HepG2 (cell line): ENCODE data around the gene CCT8. TPM values are rescaled to one million over a fixed set of nuclear protein-coding genes. Genes with fewer than 3 reads are reported as not detected.

Experiments used
- GATA4 ChIP-seq: sonication (generic); IDR thresholded peaks from 2 replicates; pipeline ENCODE4 v1.6.1; 2016; ENCODE audit warnings: antibody characterized with exemption, low read depth, borderline replicate concordance
- ISX ChIP-seq: sonication (generic); formaldehyde crosslinking; conservative IDR thresholded peaks from 2 replicates; pipeline ENCODE4 v1.5.0; 2020; ENCODE audit warnings: missing genetic modification reagents
- MAF1 ChIP-seq: sonication (generic); formaldehyde crosslinking; IDR thresholded peaks from 2 replicates; pipeline ENCODE4 v1.5.0; 2020; ENCODE audit warnings: missing genetic modification reagents, borderline replicate concordance
- MAFK ChIP-seq, 2 experiments: IDR thresholded peaks in 1 of 2; conservative IDR thresholded peaks in 1 of 2; 2 replicates each; pipeline ENCODE4 v1.6.1; 2011; ENCODE audit warnings: improper control_type of control experiment in 2 of 2, low read length in 2 of 2
- MED8 ChIP-seq: sonication (generic); formaldehyde crosslinking; IDR thresholded peaks from 2 replicates; pipeline ENCODE4 v1.8.1; 2023; ENCODE audit warnings: mild to moderate bottlenecking, missing genetic modification reagents; ENCODE audit not compliant: insufficient replicate concordance
- MLLT10 ChIP-seq: sonication (generic); formaldehyde crosslinking; IDR thresholded peaks from 2 replicates; pipeline ENCODE4 v1.4.0; 2020; ENCODE audit warnings: missing genetic modification reagents
- MTF1 ChIP-seq: sonication (generic); formaldehyde crosslinking; IDR thresholded peaks from 2 replicates; pipeline ENCODE4 v1.5.0; 2020; ENCODE audit warnings: missing genetic modification reagents
- NR2F2 ChIP-seq: IDR thresholded peaks from 2 replicates; pipeline ENCODE4 v1.6.1; 2012; ENCODE audit warnings: low read depth, inconsistent platforms, borderline replicate concordance
- NRL ChIP-seq: sonication (generic); formaldehyde crosslinking; IDR thresholded peaks from 2 replicates; pipeline ENCODE4 v1.5.0; 2020; ENCODE audit warnings: missing genetic modification reagents, mild to moderate bottlenecking, moderate library complexity, borderline replicate concordance
- POGZ ChIP-seq: sonication (generic); formaldehyde crosslinking; IDR thresholded peaks from 2 replicates; pipeline ENCODE4 v1.4.0; 2020; ENCODE audit warnings: mild to moderate bottlenecking, missing genetic modification reagents
- PRPF4 ChIP-seq: fragments of 200-400 bp; formaldehyde crosslinking; IDR thresholded peaks from 2 replicates; pipeline ENCODE4 v1.6.1; 2016; ENCODE audit warnings: low read length, low read depth; ENCODE audit not compliant: poor library complexity, severe bottlenecking
- RFXANK ChIP-seq: IDR thresholded peaks from 2 replicates; pipeline ENCODE4 v1.6.1; 2016
- RFXAP ChIP-seq: sonication (generic); formaldehyde crosslinking; IDR thresholded peaks from 2 replicates; pipeline ENCODE4 v1.4.0; 2020; ENCODE audit warnings: missing genetic modification reagents, borderline replicate concordance
- SP2 ChIP-seq: sonication (generic); formaldehyde crosslinking; IDR thresholded peaks from 2 replicates; pipeline ENCODE4 v1.5.1; 2020; ENCODE audit warnings: mild to moderate bottlenecking, missing genetic modification reagents
- SPEN ChIP-seq: sonication (generic); formaldehyde crosslinking; IDR thresholded peaks from 2 replicates; pipeline ENCODE4 v1.5.1; 2020; ENCODE audit warnings: low read depth, mild to moderate bottlenecking, missing genetic modification reagents
- ZFP41 ChIP-seq: sonication (generic); formaldehyde crosslinking; IDR thresholded peaks from 2 replicates; pipeline ENCODE4 v1.4.0; 2020; ENCODE audit warnings: mild to moderate bottlenecking, missing genetic modification reagents, borderline replicate concordance
- ZKSCAN8 ChIP-seq: IDR thresholded peaks from 2 replicates; pipeline ENCODE4 v1.6.1; 2016; ENCODE audit warnings: borderline replicate concordance, missing genetic modification reagents, missing compliant biosample characterization
- ZNF138 ChIP-seq: sonication (generic); formaldehyde crosslinking; IDR thresholded peaks from 2 replicates; pipeline ENCODE4 v1.5.0; 2020; ENCODE audit warnings: mild to moderate bottlenecking, low read depth, missing genetic modification reagents
- ZNF605 ChIP-seq: sonication (generic); formaldehyde crosslinking; IDR thresholded peaks from 2 replicates; pipeline ENCODE4 v1.8.0; 2022; ENCODE audit warnings: mild to moderate bottlenecking, missing genetic modification reagents
- ZNF766 ChIP-seq: sonication (generic); formaldehyde crosslinking; IDR thresholded peaks from 2 replicates; pipeline ENCODE4 v1.5.0; 2020; ENCODE audit warnings: missing genetic modification reagents, borderline replicate concordance
- ZNF768 ChIP-seq: sonication (generic); formaldehyde crosslinking; IDR thresholded peaks from 2 replicates; pipeline ENCODE4 v1.4.0; 2020; ENCODE audit warnings: missing genetic modification reagents
- ZNF792 ChIP-seq: IDR thresholded peaks from 2 replicates; pipeline ENCODE4 v1.6.1; 2016
- polyA plus RNA-seq, 8 experiments: library from polyadenylated mRNA; depleted of rRNA in 3 of 8; stranded (reverse) in 7 of 8; unstranded in 1 of 8; fragments of >200 nt; fragmentation: Illumina TruSeq in 4 of 8; extraction: Trizol in 4 of 8; gene quantifications; 2 replicates each; pipeline versions ENCODE4 v1.2.1 to v1.2.3, GENCODE V29; 2011 to 2016; ENCODE audit warnings: low read depth in 4 of 8, missing spikeins in 1 of 8, mixed read lengths in 1 of 8; ENCODE audit not compliant: insufficient read depth in 1 of 8
- total RNA-seq, 5 experiments: library from RNA; depleted of rRNA; stranded (reverse); fragments of >200 nt; fragmentation: Illumina TruSeq; extraction: Trizol; gene quantifications; 2 replicates each; pipeline ENCODE4 v1.2.3, GENCODE V29; 2016; ENCODE audit warnings: low read depth in 1 of 5
- TF ChIP-seq, protein P1 (sequence below): sonication (generic); formaldehyde crosslinking; IDR thresholded peaks from 2 replicates; pipeline ENCODE4 v1.4.0; 2020; ENCODE audit warnings: mild to moderate bottlenecking, missing genetic modification reagents
- TF ChIP-seq, protein P2 (sequence below): sonication (generic); formaldehyde crosslinking; IDR thresholded peaks from 2 replicates; pipeline ENCODE4 v1.4.0; 2020; ENCODE audit warnings: missing genetic modification reagents, mild to moderate bottlenecking, borderline replicate concordance
- TF ChIP-seq, protein P3 (sequence below): sonication (generic); formaldehyde crosslinking; IDR thresholded peaks from 2 replicates; pipeline ENCODE4 v1.4.0; 2020; ENCODE audit warnings: missing genetic modification reagents, borderline replicate concordance
- TF ChIP-seq, protein P4 (sequence below): IDR thresholded peaks from 2 replicates; pipeline ENCODE4 v1.6.1; 2016; ENCODE audit warnings: low read depth, borderline replicate concordance
- TF ChIP-seq, protein P5 (sequence below), 2 experiments: fragments of 450-650 bp in 1 of 2; sonication (generic) in 1 of 2; formaldehyde crosslinking; IDR thresholded peaks; 2 replicates each; pipeline versions ENCODE4 v1.5.0 to v1.8.0; 2020 to 2022; ENCODE audit warnings: mild to moderate bottlenecking in 1 of 2, missing genetic modification reagents in 1 of 2

The CCT8 gene
- total and polyA plus RNA-seq, 2 of the 13 experiments (the other 11 are each of a cell fraction or from before 2014, with no cell fraction given): 127 to 325 TPM

DNA sequence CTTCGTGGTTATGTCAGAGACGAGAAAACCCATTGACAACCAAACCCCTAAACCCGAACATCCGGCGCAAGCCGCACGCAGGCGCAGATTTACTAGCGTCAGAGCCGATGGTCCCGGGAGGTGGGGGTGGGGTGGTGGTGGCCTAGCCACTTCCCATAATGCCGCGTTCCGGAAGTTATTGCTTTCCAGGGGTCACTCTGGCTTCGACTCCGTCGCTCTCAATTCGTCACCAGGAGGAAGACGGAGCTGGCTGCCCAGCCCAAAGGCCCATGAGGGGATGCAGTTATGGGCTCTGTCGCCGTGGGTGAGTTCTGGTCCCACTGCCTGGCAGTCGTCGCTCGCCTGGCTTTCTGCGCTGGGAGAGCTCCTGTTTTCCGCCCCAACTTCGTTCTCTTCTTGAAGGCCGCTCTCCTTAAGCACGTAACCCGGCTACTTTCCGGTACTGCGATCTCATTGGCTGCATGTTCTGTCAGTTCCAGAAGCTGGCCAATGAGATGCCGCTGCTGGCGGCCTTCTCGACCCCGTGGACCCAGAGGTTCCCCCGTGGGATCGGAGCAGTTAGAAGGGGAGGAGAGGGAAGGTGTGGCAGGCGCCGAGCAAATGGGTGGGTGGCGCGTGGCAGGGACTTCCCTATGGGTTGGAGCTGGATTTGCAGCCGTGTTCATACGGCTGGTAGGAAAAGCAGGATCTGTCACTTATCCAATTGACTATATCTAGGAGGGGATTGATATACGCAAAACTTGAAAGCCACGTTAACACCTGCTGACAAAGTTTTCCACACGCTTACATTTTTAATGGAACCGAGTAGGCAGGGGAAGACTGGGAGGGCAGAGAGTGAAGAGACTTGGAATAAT lies 48.7 kb downstream of the CCT8 start, which contains the start of gene USP16 (continued):
- 0 out of 2 replicates have a peak, but pooled peaks have one; percentile 23 for TF ChIP-seq ZNF792 (CRISPR knock-in tag)
- no peak for TF ChIP-seq ZKSCAN8 (CRISPR knock-in tag)
- TF ChIP-seq ZNF766: 0 out of 2 replicates have a peak, but pooled peaks have one; percentile 21
- peak; percentile 82 for TF ChIP-seq RFXAP (CRISPR knock-in tag)
- TF ChIP-seq, protein P1, sequence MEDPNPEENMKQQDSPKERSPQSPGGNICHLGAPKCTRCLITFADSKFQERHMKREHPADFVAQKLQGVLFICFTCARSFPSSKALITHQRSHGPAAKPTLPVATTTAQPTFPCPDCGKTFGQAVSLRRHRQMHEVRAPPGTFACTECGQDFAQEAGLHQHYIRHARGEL (CRISPR knock-in tag): no peak
- TF ChIP-seq, protein P2, sequence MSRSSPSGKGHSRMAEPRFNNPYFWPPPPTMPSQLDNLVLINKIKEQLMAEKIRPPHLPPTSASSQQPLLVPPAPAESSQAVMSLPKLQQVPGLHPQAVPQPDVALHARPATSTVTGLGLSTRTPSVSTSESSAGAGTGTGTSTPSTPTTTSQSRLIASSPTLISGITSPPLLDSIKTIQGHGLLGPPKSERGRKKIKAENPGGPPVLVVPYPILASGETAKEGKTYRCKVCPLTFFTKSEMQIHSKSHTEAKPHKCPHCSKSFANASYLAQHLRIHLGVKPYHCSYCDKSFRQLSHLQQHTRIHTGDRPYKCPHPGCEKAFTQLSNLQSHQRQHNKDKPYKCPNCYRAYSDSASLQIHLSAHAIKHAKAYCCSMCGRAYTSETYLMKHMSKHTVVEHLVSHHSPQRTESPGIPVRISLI (CRISPR knock-in tag): no peak; the same call in 1 of the 2 replicates
- TF ChIP-seq MTF1 (CRISPR knock-in tag): no peak
- no peak for TF ChIP-seq ZFP41 (CRISPR knock-in tag)
- TF ChIP-seq ISX: peak; percentile 73; the same call in 1 of the 2 replicates
- TF ChIP-seq ZNF768: peak; percentile 45; the same call in 1 of the 2 replicates
- 0 out of 2 replicates have a peak, but pooled peaks have one; percentile 72 for TF ChIP-seq ZNF138
- peak; percentile 63; the same call in 1 of the 2 replicates for TF ChIP-seq SPEN (CRISPR knock-in tag)
- TF ChIP-seq, protein P3, sequence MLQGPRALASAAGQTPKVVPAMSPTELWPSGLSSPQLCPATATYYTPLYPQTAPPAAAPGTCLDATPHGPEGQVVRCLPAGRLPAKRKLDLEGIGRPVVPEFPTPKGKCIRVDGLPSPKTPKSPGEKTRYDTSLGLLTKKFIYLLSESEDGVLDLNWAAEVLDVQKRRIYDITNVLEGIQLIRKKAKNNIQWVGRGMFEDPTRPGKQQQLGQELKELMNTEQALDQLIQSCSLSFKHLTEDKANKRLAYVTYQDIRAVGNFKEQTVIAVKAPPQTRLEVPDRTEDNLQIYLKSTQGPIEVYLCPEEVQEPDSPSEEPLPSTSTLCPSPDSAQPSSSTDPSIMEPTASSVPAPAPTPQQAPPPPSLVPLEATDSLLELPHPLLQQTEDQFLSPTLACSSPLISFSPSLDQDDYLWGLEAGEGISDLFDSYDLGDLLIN (CRISPR knock-in tag): no peak
- peak; percentile 97 for TF ChIP-seq SP2 (CRISPR knock-in tag)
- no peak for TF ChIP-seq MAF1 (CRISPR knock-in tag)
- no peak for TF ChIP-seq MED8 (CRISPR knock-in tag)
- no peak for TF ChIP-seq PRPF4
- no peak for TF ChIP-seq MLLT10 (CRISPR knock-in tag)
- TF ChIP-seq NRL: no peak
- TF ChIP-seq, protein P4, sequence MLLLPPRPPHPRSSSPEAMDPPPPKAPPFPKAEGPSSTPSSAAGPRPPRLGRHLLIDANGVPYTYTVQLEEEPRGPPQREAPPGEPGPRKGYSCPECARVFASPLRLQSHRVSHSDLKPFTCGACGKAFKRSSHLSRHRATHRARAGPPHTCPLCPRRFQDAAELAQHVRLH (CRISPR knock-in tag): no peak
- TF ChIP-seq ZNF605 (CRISPR knock-in tag): peak; percentile 13; the same call in 1 of the 2 replicates
- no peak for TF ChIP-seq RFXANK (CRISPR knock-in tag)
- TF ChIP-seq, protein P5, sequence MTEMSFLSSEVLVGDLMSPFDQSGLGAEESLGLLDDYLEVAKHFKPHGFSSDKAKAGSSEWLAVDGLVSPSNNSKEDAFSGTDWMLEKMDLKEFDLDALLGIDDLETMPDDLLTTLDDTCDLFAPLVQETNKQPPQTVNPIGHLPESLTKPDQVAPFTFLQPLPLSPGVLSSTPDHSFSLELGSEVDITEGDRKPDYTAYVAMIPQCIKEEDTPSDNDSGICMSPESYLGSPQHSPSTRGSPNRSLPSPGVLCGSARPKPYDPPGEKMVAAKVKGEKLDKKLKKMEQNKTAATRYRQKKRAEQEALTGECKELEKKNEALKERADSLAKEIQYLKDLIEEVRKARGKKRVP (CRISPR knock-in tag; IDR thresholded peaks at IDR 0.05): 0 out of 4 replicates have a peak, but pooled peaks of 1 of the 2 experiments have one; percentile 41
- TF ChIP-seq POGZ (CRISPR knock-in tag): no peak
- TF ChIP-seq MAFK (conservative IDR thresholded peaks at IDR 0.05 in 1 of 2, IDR thresholded peaks at IDR 0.05 in 1 of 2; ENCODE audit: low read length in 2 of 2): no peak
- no peak for TF ChIP-seq GATA4
- peak; percentile 50; the same call in 1 of the 2 replicates for TF ChIP-seq NR2F2
